HG02938 (cell line): ENCODE data around the gene NAV1.
"Not testable (repeated sequence)": the region's sequence is repeated elsewhere in the genome, so short reads cannot be mapped to it uniquely, and the experiment has no call there.

ENCODE experiments used
- ATAC-seq: cut with Tn5 transposase; IDR thresholded peaks from one replicate; pipeline ENCODE4 v1.9.1; 2021; ENCODE audit warnings: mild to moderate bottlenecking, moderate library complexity; ENCODE audit not compliant: unreplicated experiment

NAV1 gene

GRCh38 chr1:201504179-201504631 lies 34.7 kb upstream of the NAV1 start:
- ATAC-seq, result no peak

DNA sequence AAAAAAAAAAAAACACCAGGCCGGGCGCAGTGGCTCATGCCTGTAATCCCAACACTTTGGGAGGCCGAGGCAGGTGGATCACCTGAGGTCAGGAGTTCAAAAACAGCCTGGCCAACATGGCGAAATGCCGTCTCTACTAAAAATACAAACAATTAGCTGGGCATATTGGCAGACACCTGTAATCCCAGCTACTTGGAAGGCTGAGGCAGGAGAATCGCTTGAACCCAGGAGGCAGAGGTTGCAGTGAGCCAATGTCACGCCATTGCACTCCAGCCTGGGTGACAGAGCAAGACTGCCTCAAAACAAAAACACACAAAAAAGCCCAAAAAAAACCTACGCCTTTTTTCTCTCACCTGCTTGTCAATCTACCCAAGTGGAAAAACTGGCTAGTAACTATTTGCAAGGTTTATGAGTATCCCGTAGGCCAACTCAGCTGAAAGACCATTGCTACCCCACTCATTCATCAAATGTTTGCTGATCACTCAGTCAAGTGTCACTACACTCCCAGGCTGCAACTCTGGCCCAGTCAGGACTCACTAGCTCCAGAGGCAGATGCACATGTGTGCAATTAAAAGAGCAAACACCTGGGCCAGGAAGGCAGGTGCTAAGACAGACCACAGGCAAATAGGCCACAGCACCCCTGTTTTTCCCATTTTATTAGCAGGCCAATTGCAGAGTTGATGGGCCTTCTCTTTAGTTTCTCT lies 34.0 kb upstream of the NAV1 start:
- ATAC-seq, result no peak

GRCh38 chr1:201505503-201505890 lies 33.4 kb upstream of the NAV1 start:
- ATAC-seq, result no peak

- no peak for ATAC-seq
These were observed 32.8 kb upstream of the NAV1 start for GRCh38 chr1:201506092-201506491.

GRCh38 chr1:201506557-201507359 lies 32.2 kb upstream of the NAV1 start, which contains the start of gene CSRP1:
TSS of gene CSRP1 (minus strand) at chr1:201507123. CDS start at chr1:201496303, 10,820 bp downstream.
- ATAC-seq, result peak; percentile 67

- no peak for ATAC-seq
These were observed 31.6 kb upstream of the NAV1 start for GRCh38 chr1:201507360-201507675.

GRCh38 chr1:201508809-201509208 lies 30.1 kb upstream of the NAV1 start:
- no peak for ATAC-seq

GRCh38 chr1:201509601-201510374 lies 29.1 kb upstream of the NAV1 start:
- ATAC-seq, result no peak

- no peak for ATAC-seq
These were observed 28.2 kb upstream of the NAV1 start for GRCh38 chr1:201510734-201511133.

GRCh38 chr1:201511396-201511940 lies 27.5 kb upstream of the NAV1 start:
- ATAC-seq, result no peak

GRCh38 chr1:201511941-201512539 lies 26.9 kb upstream of the NAV1 start:
- ATAC-seq, result peak; percentile 56

GRCh38 chr1:201513498-201514243 lies 25.3 kb upstream of the NAV1 start:
- no peak for ATAC-seq

DNA sequence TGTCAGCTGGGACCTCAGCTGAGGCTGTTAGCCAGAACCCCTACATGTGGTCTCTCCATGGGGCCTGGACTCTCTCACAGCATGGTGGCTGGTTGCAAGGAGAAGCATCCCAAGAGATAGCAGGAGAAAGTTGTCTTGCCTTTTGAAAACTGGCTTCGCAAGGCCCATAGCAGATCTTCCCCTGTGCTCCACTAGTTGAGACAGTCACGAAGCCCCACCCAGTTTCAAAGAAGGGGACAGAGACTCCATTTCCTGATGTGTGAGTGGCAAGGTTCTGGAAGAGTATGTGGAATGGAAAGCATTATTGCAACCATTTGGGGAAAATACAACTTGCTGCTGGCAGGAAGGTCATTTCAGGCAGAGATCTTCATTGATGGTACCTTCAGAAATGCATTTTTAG lies 24.5 kb upstream of the NAV1 start:
- no peak for ATAC-seq

- no peak for ATAC-seq
These were observed 23.7 kb upstream of the NAV1 start for GRCh38 chr1:201515062-201515750.

DNA sequence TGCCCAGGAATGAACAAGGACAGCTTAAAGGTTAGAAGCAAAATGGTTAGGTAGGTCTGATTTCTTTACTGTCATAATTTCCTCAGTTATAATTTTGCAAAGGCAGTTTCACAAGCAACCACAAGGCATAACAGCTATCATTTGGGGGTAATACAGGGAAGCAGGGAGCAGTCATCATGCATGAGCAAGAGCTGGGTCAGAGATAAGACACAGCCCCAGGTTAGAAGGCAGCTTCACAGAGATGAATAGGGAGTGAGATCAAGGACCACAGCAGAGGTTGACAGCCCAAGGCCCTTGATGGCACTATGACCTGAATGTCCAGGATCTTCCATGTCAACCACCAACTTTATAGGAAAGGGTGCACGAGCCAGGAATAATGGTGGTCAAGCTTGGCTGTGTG lies 23.0 kb upstream of the NAV1 start:
- no peak for ATAC-seq

DNA sequence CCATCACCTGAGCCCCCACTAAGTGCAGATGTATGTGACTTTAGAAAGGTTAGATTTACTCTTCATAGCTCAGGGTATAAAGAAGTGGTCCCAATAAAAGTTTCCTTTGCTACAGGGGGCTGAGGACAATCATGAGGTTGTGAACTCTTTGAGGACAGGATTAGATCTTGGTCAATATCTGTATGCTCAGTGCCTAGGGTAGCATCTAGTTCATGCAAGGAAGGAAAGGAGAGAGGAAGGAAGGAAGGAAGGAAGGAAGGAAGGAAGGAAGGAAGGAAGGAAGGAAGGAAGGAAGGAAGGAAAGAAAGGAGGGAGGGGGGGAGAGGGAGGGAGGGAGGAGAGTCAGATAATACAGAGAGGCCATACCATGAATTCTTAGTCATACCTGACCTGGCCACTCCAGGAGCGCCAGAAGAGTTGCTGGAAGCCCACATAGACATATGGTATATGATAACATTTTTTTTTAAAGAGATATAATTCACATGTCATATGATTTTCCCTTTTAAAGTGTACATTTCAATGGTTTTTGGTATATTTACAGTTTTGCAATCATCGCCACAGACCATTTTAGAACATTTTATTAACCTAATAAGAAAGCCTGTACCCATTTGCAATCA lies 22.3 kb upstream of the NAV1 start:
- no peak for ATAC-seq

- no peak for ATAC-seq
These were observed 21.3 kb upstream of the NAV1 start for GRCh38 chr1:201517631-201518030.

GRCh38 chr1:201518071-201518470 lies 20.9 kb upstream of the NAV1 start:
- no peak for ATAC-seq

- not testable (repeated sequence) for ATAC-seq
These were observed 18.8 kb upstream of the NAV1 start for GRCh38 chr1:201520046-201520575.
